Epithelial cell of proximal tubule (primary cell): ENCODE results near the gene TPM1. TPM values are rescaled to one million over a fixed set of nuclear protein-coding genes. Genes with fewer than 3 reads are reported as not detected.

ENCODE experiments used
- DNase-seq: peaks from one replicate; pipeline ENCODE4 v3.0.0-alpha.2; 2011; ENCODE audit warnings: low read depth
- H3K4me3 ChIP-seq: 2 replicates; pipeline ENCODE4 v1.5.1; 2011; ENCODE audit warnings: low read depth, mild to moderate bottlenecking, low read length
- CTCF ChIP-seq: conservative IDR thresholded peaks from 2 replicates; pipeline ENCODE4 v1.5.1; 2012; ENCODE audit warnings: low read depth, mild to moderate bottlenecking, low read length
- total RNA-seq: library from RNA; depleted of rRNA; stranded (reverse); fragments of >200 nt; gene quantifications from 2 replicates; pipeline ENCODE4 v1.2.3, GENCODE V29; 2015

TPM1 gene
- total RNA-seq, 1 donor from 2014 or later, result 925 TPM

DNA sequence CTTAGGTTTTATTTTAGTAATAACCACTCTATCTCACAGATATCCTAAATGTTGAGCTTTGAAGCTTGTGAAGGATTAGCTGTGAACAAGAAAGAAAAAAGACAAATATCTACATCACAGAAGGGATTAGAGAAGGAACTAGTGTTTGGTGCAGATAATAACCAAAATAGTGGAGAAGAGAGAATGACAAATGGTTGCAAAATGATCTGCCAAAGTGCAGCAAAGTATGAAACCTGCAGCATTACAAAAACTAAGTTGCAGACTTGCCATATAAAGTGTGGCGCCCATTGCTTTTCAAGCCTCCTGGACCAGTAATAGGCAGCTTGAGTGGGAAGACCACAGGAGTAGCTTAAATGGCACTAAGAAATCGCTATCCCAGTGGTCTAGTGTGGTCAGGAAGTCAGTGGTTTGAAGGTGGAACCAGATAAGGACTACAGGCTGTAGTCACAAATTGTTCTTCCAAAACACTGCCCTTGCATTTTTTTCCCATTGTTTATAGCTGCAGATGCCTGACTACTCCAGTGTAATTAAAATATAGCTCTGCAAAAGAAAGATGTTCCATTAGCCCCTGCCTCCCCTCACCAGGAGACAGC is 20.7 kb downstream of the TPM1 start:
- no peak for DNase-seq

GRCh38 chr15:63063877-63064409 is 21.4 kb downstream of the TPM1 start:
- no peak overlapping the region for H3K4me3 ChIP-seq
- TF ChIP-seq CTCF, result no peak
- DNase-seq, result no peak

More for the DNA sequence above, 20.7 kb downstream of the TPM1 start:
- no peak overlapping the region for H3K4me3 ChIP-seq
- TF ChIP-seq CTCF, result no peak

GRCh38 chr15:63065262-63066221 is 23.0 kb downstream of the TPM1 start:
- no peak for TF ChIP-seq CTCF
- no peak overlapping the region for H3K4me3 ChIP-seq
- no peak for DNase-seq

GRCh38 chr15:63066272-63066671 is 23.7 kb downstream of the TPM1 start:
- DNase-seq, result no peak
- no peak overlapping the region for H3K4me3 ChIP-seq
- no peak for TF ChIP-seq CTCF

GRCh38 chr15:63067306-63067705 is 24.8 kb downstream of the TPM1 start:
- TF ChIP-seq CTCF, result no peak
- no peak overlapping the region for H3K4me3 ChIP-seq
- no peak for DNase-seq

DNA sequence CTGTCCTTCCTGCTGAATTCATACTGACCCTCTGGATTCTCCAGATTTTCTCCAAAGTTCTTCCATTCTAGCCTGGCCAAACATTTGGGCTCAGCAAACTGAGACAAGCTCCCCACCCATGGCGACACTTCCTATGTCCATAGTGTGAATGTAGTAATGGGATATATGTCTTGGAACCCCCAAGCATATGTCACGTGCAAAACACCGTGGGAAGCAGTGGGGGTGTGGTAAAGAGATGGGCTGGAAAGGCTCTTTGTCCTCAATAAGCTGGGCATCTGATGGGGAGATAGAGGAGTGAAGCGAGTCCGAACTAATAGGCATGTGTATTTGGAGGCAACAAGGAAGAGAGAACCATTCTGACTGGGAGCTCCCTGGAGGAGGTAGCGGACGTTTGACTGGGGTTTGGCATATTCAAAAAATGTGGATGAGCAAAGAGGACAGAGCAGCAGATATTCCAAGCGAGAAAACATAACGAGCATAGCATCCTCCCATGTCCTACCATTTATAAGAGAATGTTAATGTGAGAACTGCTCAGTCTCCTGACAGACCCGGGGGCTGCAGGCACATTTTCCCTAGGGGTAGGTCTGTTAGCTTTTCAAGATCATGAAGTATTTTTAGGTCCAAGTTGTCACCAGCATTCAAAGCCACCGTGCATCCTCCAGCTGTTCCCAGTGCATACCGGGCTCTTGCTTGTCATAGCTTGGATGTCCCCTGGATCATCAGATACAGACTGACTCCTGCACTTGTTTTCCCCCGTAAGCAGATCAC is 25.6 kb downstream of the TPM1 start:
- H3K4me3 ChIP-seq, result no peak overlapping the region
- DNase-seq, result no peak
- TF ChIP-seq CTCF, result no peak
